PFSK-1 (cell line): ENCODE measurements around the gene NCF4.

Experiments used
- FOXP2 ChIP-seq: optimal IDR thresholded peaks from 2 replicates; pipeline ENCODE3; 2011; ENCODE audit warnings: borderline replicate concordance, control low read depth, inconsistent platforms; ENCODE audit not compliant: insufficient read depth; ENCODE audit errors: extremely low read length, extremely low read depth
- POLR2AphosphoS5 ChIP-seq: IDR thresholded peaks from 2 replicates; pipeline ENCODE4 v1.6.1; 2012; ENCODE audit warnings: low read depth, mild to moderate bottlenecking, control low read depth, low read length, moderate library complexity
- SIN3A ChIP-seq: IDR thresholded peaks from 2 replicates; pipeline ENCODE4 v1.6.1; 2012; ENCODE audit warnings: mild to moderate bottlenecking, low read length, moderate library complexity, borderline replicate concordance; ENCODE audit not compliant: insufficient read depth
- TAF1 ChIP-seq: IDR thresholded peaks from 2 replicates; pipeline ENCODE4 v1.6.1; 2012; ENCODE audit warnings: low read length, control low read depth, borderline replicate concordance; ENCODE audit not compliant: insufficient read depth
- TF ChIP-seq, protein P1 (sequence below), 2 experiments: IDR thresholded peaks; 2 replicates each; pipeline versions ENCODE4 v1.6.1 to v1.8.0; 2011 to 2012; ENCODE audit warnings: low read depth in 2 of 2, low read length in 2 of 2, control low read depth in 1 of 2, inconsistent platforms in 1 of 2, mild to moderate bottlenecking in 1 of 2, moderate library complexity in 1 of 2; ENCODE audit not compliant: insufficient read depth in 1 of 2

The NCF4 gene

DNA sequence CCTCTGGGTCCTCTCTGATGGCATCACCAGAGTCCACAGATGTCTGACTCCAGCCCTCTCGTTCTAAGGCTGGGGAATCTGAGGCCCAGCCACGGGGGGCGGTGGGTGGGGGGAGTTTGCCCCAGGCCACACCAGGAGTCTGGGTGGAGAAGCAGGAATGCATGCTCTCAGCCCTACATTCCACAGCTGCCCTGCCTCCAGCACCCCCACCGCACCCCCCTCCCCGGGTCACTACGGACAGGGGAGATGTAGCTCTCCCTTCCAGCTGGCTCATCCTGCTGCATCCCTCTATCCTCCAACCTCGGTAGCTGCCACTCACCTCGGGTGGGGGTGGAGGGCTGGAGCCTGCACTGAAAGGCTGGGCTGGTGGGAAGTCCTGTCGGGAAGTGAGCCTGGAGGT, 41.7 kb upstream of the NCF4 start:
- TF ChIP-seq POLR2AphosphoS5 (no peak), SIN3A (no peak)

DNA sequence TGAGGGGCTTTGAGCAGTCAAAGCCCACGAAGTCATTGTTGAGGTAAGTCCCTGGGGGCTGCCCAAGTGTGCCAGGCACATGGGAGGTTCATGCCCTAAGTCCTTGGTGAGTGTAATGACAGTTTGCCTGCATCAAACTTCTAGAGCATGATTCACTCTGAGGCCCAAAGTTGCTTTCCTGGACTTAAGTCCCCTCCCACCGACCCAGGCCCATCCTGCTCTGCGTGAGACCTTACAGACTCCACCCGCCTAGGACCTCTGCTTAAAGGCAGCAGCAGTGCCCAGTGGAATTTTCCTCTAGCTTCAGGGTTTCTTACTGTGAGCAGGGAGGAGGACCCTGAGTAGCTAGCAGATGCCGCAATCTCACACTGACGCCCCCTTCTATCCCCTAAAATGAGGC, 38.2 kb upstream of the NCF4 start:
- TF ChIP-seq POLR2AphosphoS5 = no peak
- TF ChIP-seq, protein P1, sequence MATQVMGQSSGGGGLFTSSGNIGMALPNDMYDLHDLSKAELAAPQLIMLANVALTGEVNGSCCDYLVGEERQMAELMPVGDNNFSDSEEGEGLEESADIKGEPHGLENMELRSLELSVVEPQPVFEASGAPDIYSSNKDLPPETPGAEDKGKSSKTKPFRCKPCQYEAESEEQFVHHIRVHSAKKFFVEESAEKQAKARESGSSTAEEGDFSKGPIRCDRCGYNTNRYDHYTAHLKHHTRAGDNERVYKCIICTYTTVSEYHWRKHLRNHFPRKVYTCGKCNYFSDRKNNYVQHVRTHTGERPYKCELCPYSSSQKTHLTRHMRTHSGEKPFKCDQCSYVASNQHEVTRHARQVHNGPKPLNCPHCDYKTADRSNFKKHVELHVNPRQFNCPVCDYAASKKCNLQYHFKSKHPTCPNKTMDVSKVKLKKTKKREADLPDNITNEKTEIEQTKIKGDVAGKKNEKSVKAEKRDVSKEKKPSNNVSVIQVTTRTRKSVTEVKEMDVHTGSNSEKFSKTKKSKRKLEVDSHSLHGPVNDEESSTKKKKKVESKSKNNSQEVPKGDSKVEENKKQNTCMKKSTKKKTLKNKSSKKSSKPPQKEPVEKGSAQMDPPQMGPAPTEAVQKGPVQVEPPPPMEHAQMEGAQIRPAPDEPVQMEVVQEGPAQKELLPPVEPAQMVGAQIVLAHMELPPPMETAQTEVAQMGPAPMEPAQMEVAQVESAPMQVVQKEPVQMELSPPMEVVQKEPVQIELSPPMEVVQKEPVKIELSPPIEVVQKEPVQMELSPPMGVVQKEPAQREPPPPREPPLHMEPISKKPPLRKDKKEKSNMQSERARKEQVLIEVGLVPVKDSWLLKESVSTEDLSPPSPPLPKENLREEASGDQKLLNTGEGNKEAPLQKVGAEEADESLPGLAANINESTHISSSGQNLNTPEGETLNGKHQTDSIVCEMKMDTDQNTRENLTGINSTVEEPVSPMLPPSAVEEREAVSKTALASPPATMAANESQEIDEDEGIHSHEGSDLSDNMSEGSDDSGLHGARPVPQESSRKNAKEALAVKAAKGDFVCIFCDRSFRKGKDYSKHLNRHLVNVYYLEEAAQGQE (IDR thresholded peaks at IDR 0.05; ENCODE audit: insufficient read depth in 1 of 2, low read depth in 2 of 2, low read length in 2 of 2) = no peak
- TF ChIP-seq SIN3A = no peak
- no peak for TF ChIP-seq FOXP2
- no peak for TF ChIP-seq TAF1

DNA sequence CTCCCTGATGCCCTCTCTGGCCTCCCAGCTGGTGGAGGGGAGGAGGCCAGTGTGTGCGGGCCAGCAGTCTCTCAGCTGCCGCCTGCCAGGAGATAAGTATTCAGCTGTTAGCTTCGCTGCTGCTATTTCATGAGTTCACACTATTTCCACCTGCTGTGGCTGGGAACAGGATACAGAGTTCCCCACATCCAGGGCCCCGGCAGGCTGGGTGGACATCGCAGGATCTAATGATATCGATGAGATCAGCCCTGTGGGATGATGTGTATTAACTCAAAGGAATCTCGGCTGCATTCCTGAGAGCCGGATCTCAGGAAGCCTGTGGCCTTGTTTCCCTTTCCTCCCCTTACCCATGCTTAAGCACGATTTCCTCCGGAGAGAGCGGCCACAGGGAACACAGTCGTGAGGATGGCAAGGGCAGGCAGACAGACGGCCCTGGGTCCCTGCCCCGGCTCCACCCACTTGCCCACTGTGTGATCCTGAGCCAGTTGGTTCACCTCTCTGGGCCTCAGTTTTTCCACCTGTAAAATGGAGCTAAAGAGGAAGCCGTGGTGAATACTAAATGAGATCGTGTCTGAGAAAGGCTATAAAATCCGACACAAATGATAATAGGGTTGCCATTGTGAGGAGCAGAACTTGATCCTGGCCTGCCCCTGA, 37.5 kb upstream of the NCF4 start:
- no peak for TF ChIP-seq POLR2AphosphoS5
- TF ChIP-seq SIN3A = no peak
- TF ChIP-seq, protein P1 (IDR thresholded peaks at IDR 0.05; ENCODE audit: insufficient read depth in 1 of 2, low read depth in 2 of 2, low read length in 2 of 2) = no peak
- TF ChIP-seq FOXP2 = no peak
- no peak for TF ChIP-seq TAF1

DNA sequence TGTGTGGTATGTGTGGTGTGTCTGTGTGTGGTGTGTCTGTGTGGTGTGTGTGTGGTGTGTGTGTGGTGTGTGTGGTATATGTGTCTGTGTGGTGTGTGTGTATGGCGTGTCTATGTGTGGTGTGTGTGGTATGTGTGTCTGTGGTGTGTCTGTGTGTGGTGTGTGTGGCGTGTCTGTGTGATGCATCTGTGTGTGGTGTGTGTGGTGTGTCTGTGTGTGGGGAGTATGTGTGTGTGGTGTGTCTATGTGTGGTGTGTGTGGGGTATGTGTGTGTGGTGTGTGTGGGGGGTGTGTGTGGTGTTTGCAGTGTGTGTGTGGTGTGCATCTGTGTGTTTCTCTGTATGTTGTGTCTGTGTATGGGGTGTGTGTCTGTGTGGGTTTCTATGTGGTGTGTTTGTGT, 36.2 kb upstream of the NCF4 start:
- TF ChIP-seq SIN3A (no peak), POLR2AphosphoS5 (no peak), TAF1 (no peak), FOXP2 (no peak)
- TF ChIP-seq, protein P1 (IDR thresholded peaks at IDR 0.05; ENCODE audit: insufficient read depth in 1 of 2, low read depth in 2 of 2, low read length in 2 of 2) = no peak

DNA sequence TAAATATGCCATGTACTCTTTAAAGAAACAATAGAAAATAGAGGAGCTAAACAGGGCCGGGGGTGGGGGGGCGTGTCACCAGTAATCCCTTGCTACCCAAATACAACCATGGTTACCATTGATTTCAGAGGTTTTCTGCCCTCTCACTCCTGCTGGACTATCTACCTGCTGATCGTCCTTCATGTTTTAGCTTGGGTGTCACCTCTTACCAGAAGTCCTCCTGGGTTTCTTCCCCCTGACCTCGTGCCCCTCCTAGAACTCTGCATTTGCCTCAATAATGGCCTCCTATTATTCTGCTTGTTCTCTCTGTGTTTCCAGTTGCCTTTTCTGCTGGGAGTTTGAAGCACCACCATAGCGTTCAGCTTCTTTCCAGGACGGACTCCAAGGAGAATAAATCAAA, 34.5 kb upstream of the NCF4 start:
- TF ChIP-seq SIN3A = no peak
- no peak for TF ChIP-seq TAF1
- TF ChIP-seq FOXP2 = no peak
- TF ChIP-seq, protein P1 (IDR thresholded peaks at IDR 0.05; ENCODE audit: insufficient read depth in 1 of 2, low read depth in 2 of 2, low read length in 2 of 2) = no peak
- no peak for TF ChIP-seq POLR2AphosphoS5
